Breast epithelium (tissue), 3 donors: ENCODE results near the gene ANKRD36.
"Not testable (repeated sequence)": the region's sequence is repeated elsewhere in the genome, so short reads cannot be mapped to it uniquely, and the experiment has no call there.

Source experiments
- POLR2A ChIP-seq: fragments of 450-650 bp; IDR thresholded peaks from one replicate; pipeline ENCODE4 v1.6.1; 2016; ENCODE audit warnings: antibody characterized with exemption, mild to moderate bottlenecking, moderate library complexity
- POLR2AphosphoS5 ChIP-seq, 3 donors: sonication (generic); formaldehyde crosslinking; IDR thresholded peaks; one replicate each; pipeline ENCODE4 v1.6.1; 2017; ENCODE audit warnings: antibody characterized with exemption in 3 of 3
- TF ChIP-seq, protein P1 (sequence below), 3 donors: fragments of 450-650 bp; IDR thresholded peaks; one replicate each; pipeline ENCODE4 v1.5.1; 2016 to 2017; ENCODE audit warnings: antibody characterized with exemption in 3 of 3, mild to moderate bottlenecking in 3 of 3, moderate library complexity in 3 of 3

DNA sequence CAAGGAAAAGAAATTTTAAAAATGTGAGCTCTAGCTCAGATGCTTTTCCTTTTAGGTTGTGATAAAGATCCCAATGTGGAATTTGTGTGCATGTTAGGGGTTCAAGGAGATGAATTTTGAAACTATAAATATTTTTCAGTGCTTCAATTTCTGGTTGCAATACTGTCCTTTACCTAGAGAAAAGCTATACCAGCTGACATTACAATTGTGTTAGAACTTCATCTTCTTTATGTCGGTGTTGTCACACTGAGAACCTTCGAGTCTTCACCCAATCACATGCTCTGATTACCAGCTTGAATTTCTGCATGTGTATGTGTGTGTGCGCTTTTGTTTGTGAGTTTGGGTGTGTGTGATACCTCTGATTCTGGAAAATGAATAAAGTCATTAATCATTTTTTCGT, 55.0 kb downstream of the ANKRD36 start:
- not testable (repeated sequence) for TF ChIP-seq POLR2A; POLR2AphosphoS5 (IDR thresholded peaks at IDR 0.05)
- TF ChIP-seq, protein P1, sequence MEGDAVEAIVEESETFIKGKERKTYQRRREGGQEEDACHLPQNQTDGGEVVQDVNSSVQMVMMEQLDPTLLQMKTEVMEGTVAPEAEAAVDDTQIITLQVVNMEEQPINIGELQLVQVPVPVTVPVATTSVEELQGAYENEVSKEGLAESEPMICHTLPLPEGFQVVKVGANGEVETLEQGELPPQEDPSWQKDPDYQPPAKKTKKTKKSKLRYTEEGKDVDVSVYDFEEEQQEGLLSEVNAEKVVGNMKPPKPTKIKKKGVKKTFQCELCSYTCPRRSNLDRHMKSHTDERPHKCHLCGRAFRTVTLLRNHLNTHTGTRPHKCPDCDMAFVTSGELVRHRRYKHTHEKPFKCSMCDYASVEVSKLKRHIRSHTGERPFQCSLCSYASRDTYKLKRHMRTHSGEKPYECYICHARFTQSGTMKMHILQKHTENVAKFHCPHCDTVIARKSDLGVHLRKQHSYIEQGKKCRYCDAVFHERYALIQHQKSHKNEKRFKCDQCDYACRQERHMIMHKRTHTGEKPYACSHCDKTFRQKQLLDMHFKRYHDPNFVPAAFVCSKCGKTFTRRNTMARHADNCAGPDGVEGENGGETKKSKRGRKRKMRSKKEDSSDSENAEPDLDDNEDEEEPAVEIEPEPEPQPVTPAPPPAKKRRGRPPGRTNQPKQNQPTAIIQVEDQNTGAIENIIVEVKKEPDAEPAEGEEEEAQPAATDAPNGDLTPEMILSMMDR (IDR thresholded peaks at IDR 0.05), result not testable (repeated sequence)
